Neural progenitor cell (in vitro differentiated cells): ENCODE measurements around the gene EFCAB8. TPM values are rescaled to one million over a fixed set of nuclear protein-coding genes. Genes with fewer than 3 reads are reported as not detected.

Experiments
- DNase-seq: peaks from one replicate; pipeline ENCODE4 v3.0.0-alpha.2; 2016; ENCODE audit warnings: low spot score
- H2AFZ ChIP-seq: fragments of 200-600 bp; sonication (generic); replicated peaks from 2 replicates; pipeline ENCODE4 v1.6.1; 2016; ENCODE audit warnings: antibody characterized with exemption
- H3F3A ChIP-seq: fragments of 200-600 bp; sonication (generic); 2 replicates; pipeline ENCODE4 v1.6.1; 2016; ENCODE audit warnings: antibody characterized with exemption, low read depth
- H3K27ac ChIP-seq: fragments of 200-600 bp; sonication (generic); 2 replicates; pipeline ENCODE4 v1.5.1; 2016; ENCODE audit warnings: mild to moderate bottlenecking
- H3K27me3 ChIP-seq: fragments of 200-600 bp; sonication (generic); 2 replicates; pipeline ENCODE4 v1.6.1; 2016; ENCODE audit warnings: mild to moderate bottlenecking, moderate library complexity
- H3K36me3 ChIP-seq: fragments of 200-600 bp; sonication (generic); 2 replicates; pipeline ENCODE4 v1.5.1; 2016
- H3K4me1 ChIP-seq: fragments of 200-600 bp; sonication (generic); 2 replicates; pipeline ENCODE4 v1.6.1; 2016; ENCODE audit warnings: mixed run types
- H3K4me2 ChIP-seq: fragments of 200-600 bp; sonication (generic); 2 replicates; pipeline ENCODE4 v1.6.1; 2016
- H3K4me3 ChIP-seq: fragments of 200-600 bp; sonication (generic); 2 replicates; pipeline ENCODE4 v1.5.1; 2016
- H3K79me2 ChIP-seq: fragments of 200-600 bp; sonication (generic); 2 replicates; pipeline ENCODE4 v1.6.1; 2016; ENCODE audit warnings: low read depth
- H3K9ac ChIP-seq: fragments of 200-600 bp; sonication (generic); 2 replicates; pipeline ENCODE4 v1.6.1; 2016
- H3K9me3 ChIP-seq: fragments of 200-600 bp; sonication (generic); 2 replicates; pipeline ENCODE4 v1.5.1; 2016; ENCODE audit warnings: low read depth
- H4K20me1 ChIP-seq: fragments of 200-600 bp; sonication (generic); 2 replicates; pipeline ENCODE4 v1.6.1; 2016; ENCODE audit warnings: low read depth
- H3K27ac Mint-ChIP-seq: 3 replicates; pipeline ENCODE4 v1.8.0; 2021; ENCODE audit warnings: mixed read lengths
- H3K27me3 Mint-ChIP-seq: 2 replicates; pipeline ENCODE4 v1.8.0; 2022; ENCODE audit warnings: low read depth, mild to moderate bottlenecking, inconsistent platforms, moderate library complexity, mixed read lengths; ENCODE audit not compliant: insufficient read depth
- H3K36me3 Mint-ChIP-seq: 3 replicates; pipeline ENCODE4 v1.8.0; 2021; ENCODE audit warnings: mixed read lengths
- H3K4me1 Mint-ChIP-seq: 3 replicates; pipeline ENCODE4 v1.8.0; 2021; ENCODE audit warnings: mixed read lengths
- H3K4me3 Mint-ChIP-seq: 3 replicates; pipeline ENCODE4 v1.8.0; 2021; ENCODE audit warnings: mild to moderate bottlenecking, moderate library complexity, mixed read lengths
- H3K9me3 Mint-ChIP-seq: 3 replicates; pipeline ENCODE4 v1.8.0; 2020; ENCODE audit warnings: mixed read lengths
- CTCF ChIP-seq: fragments of 200-600 bp; sonication (generic); IDR thresholded peaks from 2 replicates; pipeline ENCODE4 v1.5.1; 2017; ENCODE audit warnings: antibody characterized with exemption, mild to moderate bottlenecking
- EZH2 ChIP-seq: fragments of 200-600 bp; sonication (generic); IDR thresholded peaks from 2 replicates; pipeline ENCODE4 v1.6.1; 2017; ENCODE audit warnings: antibody characterized with exemption, mild to moderate bottlenecking, moderate library complexity
- EZH2phosphoT487 ChIP-seq: fragments of 200-600 bp; sonication (generic); IDR thresholded peaks from 2 replicates; pipeline ENCODE4 v1.6.1; 2017; ENCODE audit warnings: antibody characterized with exemption
- total RNA-seq: library from RNA; depleted of rRNA; stranded (reverse); fragments of >200 nt; gene quantifications from 2 replicates; pipeline ENCODE4 v1.2.3, GENCODE V29; 2015; ENCODE audit warnings: low replicate concordance

The EFCAB8 gene
- total RNA-seq, 1 donor from 2014 or later = not detected

GRCh38 chr20:32849577-32849976 lies 9.1 kb upstream of the EFCAB8 start:
- DNase-seq = no peak
- TF ChIP-seq CTCF (no peak), EZH2phosphoT487 (no peak)
- H3K9me3 ChIP-seq = no peaks in the 10 kb centered on the region
- Mint-ChIP-seq H3K27me3 (no peaks in the 10 kb centered on the region), H3K36me3 (peaks cover 32% of the 10 kb centered on the region), H3K4me3 (no peak overlapping the region), H3K9me3 (no peaks in the 10 kb centered on the region), H3K4me1 (peaks cover 2% of the 10 kb centered on the region), H3K27ac (no peak overlapping the region)
- peaks cover 13% of the 10 kb centered on the region for H3K79me2 ChIP-seq
- H4K20me1 ChIP-seq = peaks cover 29% of the 10 kb centered on the region
- H3K9ac ChIP-seq = no peak overlapping the region
- no peak overlapping the region for H3K4me3 ChIP-seq
- H2AFZ ChIP-seq = no peak overlapping the region
- H3K4me2 ChIP-seq = no peak overlapping the region
- no peaks in the 10 kb centered on the region for H3K4me1 ChIP-seq
- no peaks in the 10 kb centered on the region for H3K27me3 ChIP-seq
- H3F3A ChIP-seq = no peaks in the 10 kb centered on the region
- no peak overlapping the region for H3K27ac ChIP-seq
- peaks cover 4% of the 10 kb centered on the region for H3K36me3 ChIP-seq

- H3K79me2 ChIP-seq = no peaks in the 10 kb centered on the region
- no peak overlapping the region for H3K4me3 Mint-ChIP-seq
- no peaks in the 10 kb centered on the region for H3K27me3 Mint-ChIP-seq
- no peaks in the 10 kb centered on the region for H3K9me3 Mint-ChIP-seq
- peaks cover 14% of the 10 kb centered on the region for H3K36me3 Mint-ChIP-seq
- no peak overlapping the region for H3K27ac ChIP-seq
- no peaks in the 10 kb centered on the region for H3K36me3 ChIP-seq
- TF ChIP-seq EZH2 (no peak), CTCF (no peak), EZH2phosphoT487 (no peak)
- H3K9me3 ChIP-seq = no peaks in the 10 kb centered on the region
- peaks cover 13% of the 10 kb centered on the region for H3K4me1 ChIP-seq
- no peak overlapping the region for H2AFZ ChIP-seq
- no peaks in the 10 kb centered on the region for H3K27me3 ChIP-seq
- no peaks in the 10 kb centered on the region for H3K4me1 Mint-ChIP-seq
- H3K9ac ChIP-seq = no peak overlapping the region
- H3K4me2 ChIP-seq = no peak overlapping the region
- peaks cover 10% of the 10 kb centered on the region for H3F3A ChIP-seq
- no peak for DNase-seq
- H3K27ac Mint-ChIP-seq = no peak overlapping the region
- no peak overlapping the region for H3K4me3 ChIP-seq
- peaks cover 9% of the 10 kb centered on the region for H4K20me1 ChIP-seq
Measured at GRCh38 chr20:32855387-32855786, 3.3 kb upstream of the EFCAB8 start.

- Histone ChIP-seq H2AFZ (no peak overlapping the region), H3K9me3 (no peaks in the 10 kb centered on the region), H3K27me3 (no peaks in the 10 kb centered on the region), H3K36me3 (no peaks in the 10 kb centered on the region), H3K4me3 (no peak overlapping the region), H3K4me1 (peaks cover 13% of the 10 kb centered on the region), H4K20me1 (peaks cover 6% of the 10 kb centered on the region), H3K4me2 (no peak overlapping the region), H3F3A (peaks cover 10% of the 10 kb centered on the region), H3K27ac (peak overlapping the region; percentile 40), H3K9ac (no peak overlapping the region), H3K79me2 (no peaks in the 10 kb centered on the region)
- H3K27ac Mint-ChIP-seq = no peak overlapping the region
- no peaks in the 10 kb centered on the region for H3K9me3 Mint-ChIP-seq
- H3K27me3 Mint-ChIP-seq = peaks cover 2% of the 10 kb centered on the region
- no peaks in the 10 kb centered on the region for H3K4me1 Mint-ChIP-seq
- no peak overlapping the region for H3K4me3 Mint-ChIP-seq
- TF ChIP-seq CTCF = no peak
- no peak for TF ChIP-seq EZH2
- no peak for TF ChIP-seq EZH2phosphoT487
- DNase-seq = no peak
- H3K36me3 Mint-ChIP-seq = peaks cover 10% of the 10 kb centered on the region
Measured at GRCh38 chr20:32858189-32858588, 534 bp upstream of the EFCAB8 start.
